NCI-H526 treated with DMSO at 0.1 percent for 48 hours (cell line): ENCODE data around the gene RASA2.
"Not testable (repeated sequence)": the region's sequence is repeated elsewhere in the genome, so short reads cannot be mapped to it uniquely, and the experiment has no call there.

Experiments
- DNase-seq: peaks from one replicate; lab custom pipeline; 2025; lab: John Stamatoyannopoulos, UW

RASA2 gene

GRCh38 chr3:141498598-141499223 is 11.9 kb downstream of the RASA2 start:
- DNase-seq, result no peak

- no peak for DNase-seq
Measured at GRCh38 chr3:141499284-141499683, 12.5 kb downstream of the RASA2 start.

GRCh38 chr3:141499965-141500364 is 13.1 kb downstream of the RASA2 start:
- DNase-seq, result no peak

GRCh38 chr3:141500397-141500796 is 13.6 kb downstream of the RASA2 start:
- DNase-seq, result no peak

- no peak for DNase-seq
Measured at GRCh38 chr3:141505166-141505565, 18.3 kb downstream of the RASA2 start.

- DNase-seq, result no peak
Measured at GRCh38 chr3:141506071-141506470, 19.2 kb downstream of the RASA2 start.

GRCh38 chr3:141507392-141508066 is 20.7 kb downstream of the RASA2 start:
- DNase-seq, result no peak

GRCh38 chr3:141508067-141508436 is 21.2 kb downstream of the RASA2 start:
- DNase-seq, result no peak

- DNase-seq, result no peak
Measured at GRCh38 chr3:141511361-141511760, 24.5 kb downstream of the RASA2 start.

GRCh38 chr3:141514382-141514781 is 27.6 kb downstream of the RASA2 start:
- DNase-seq, result no peak

GRCh38 chr3:141519587-141519986 is 32.8 kb downstream of the RASA2 start:
- no peak for DNase-seq

GRCh38 chr3:141521781-141522180 is 35.0 kb downstream of the RASA2 start:
- no peak for DNase-seq

GRCh38 chr3:141523615-141524375 is 37.0 kb downstream of the RASA2 start:
- no peak for DNase-seq

- no peak for DNase-seq
Measured at GRCh38 chr3:141524988-141525387, 38.2 kb downstream of the RASA2 start.

- no peak for DNase-seq
Measured at GRCh38 chr3:141525814-141526213, 39.0 kb downstream of the RASA2 start.

GRCh38 chr3:141526709-141527108 is 39.9 kb downstream of the RASA2 start:
- no peak for DNase-seq

GRCh38 chr3:141528800-141529199 is 42.0 kb downstream of the RASA2 start:
- DNase-seq, result no peak

- no peak for DNase-seq
Measured at GRCh38 chr3:141529256-141529655, 42.4 kb downstream of the RASA2 start.

- no peak for DNase-seq
Measured at GRCh38 chr3:141529717-141530414, 43.0 kb downstream of the RASA2 start.

- no peak for DNase-seq
Measured at GRCh38 chr3:141530415-141530768, 43.6 kb downstream of the RASA2 start.

- no peak for DNase-seq
Measured at GRCh38 chr3:141532609-141533008, 45.8 kb downstream of the RASA2 start.

GRCh38 chr3:141536017-141536416 is 49.2 kb downstream of the RASA2 start:
- DNase-seq, result not testable (repeated sequence)

GRCh38 chr3:141537856-141538255 is 51.0 kb downstream of the RASA2 start:
- no peak for DNase-seq
